NCI-H187 treated with DMSO at 0.1 percent for 48 hours (cell line): ENCODE data around the gene PRSS27.
"Not testable (repeated sequence)": the region's sequence is repeated elsewhere in the genome, so short reads cannot be mapped to it uniquely, and the experiment has no call there.

ENCODE experiments used
- DNase-seq: peaks from one replicate; lab custom pipeline; 2025; lab: John Stamatoyannopoulos, UW

The PRSS27 gene

GRCh38 chr16:2696601-2697250, 23.3 kb downstream of the PRSS27 start:
- DNase-seq = not testable (repeated sequence)

DNA sequence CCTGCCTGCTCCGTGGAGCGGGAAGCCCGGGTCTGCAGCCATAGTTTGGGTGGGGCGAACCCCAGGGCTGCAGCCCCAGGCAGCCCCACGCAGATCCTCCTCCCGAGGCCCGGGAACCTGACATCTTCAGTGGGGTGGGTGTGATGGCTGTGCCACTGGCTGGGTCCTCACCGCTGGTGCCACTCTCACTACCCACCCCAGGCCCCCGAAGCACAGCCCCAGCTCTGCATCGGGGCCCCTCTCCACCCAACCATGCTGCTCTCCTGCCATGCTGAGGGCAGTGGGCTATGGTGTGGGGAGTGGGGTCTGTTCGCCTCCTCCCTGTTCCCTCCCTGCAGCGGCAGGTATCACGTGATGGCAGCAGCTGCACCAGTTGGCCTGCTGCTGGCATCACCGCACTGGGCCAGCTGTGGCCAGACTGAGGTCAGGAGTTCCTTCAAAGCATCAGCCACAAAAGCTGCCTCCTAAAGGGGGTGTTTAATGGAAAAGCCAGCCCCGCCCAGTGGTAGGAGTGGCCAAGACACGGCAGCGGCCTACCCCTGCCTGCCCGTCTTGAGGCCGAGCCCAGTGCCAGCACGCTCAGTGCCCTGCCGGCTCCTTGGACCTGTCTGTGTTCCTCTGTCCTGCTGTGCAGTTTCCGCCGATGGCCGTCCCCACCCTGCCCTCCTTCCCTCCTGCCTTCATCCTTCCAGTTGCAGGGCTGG, 26.9 kb downstream of the PRSS27 start:
- no peak for DNase-seq

DNA sequence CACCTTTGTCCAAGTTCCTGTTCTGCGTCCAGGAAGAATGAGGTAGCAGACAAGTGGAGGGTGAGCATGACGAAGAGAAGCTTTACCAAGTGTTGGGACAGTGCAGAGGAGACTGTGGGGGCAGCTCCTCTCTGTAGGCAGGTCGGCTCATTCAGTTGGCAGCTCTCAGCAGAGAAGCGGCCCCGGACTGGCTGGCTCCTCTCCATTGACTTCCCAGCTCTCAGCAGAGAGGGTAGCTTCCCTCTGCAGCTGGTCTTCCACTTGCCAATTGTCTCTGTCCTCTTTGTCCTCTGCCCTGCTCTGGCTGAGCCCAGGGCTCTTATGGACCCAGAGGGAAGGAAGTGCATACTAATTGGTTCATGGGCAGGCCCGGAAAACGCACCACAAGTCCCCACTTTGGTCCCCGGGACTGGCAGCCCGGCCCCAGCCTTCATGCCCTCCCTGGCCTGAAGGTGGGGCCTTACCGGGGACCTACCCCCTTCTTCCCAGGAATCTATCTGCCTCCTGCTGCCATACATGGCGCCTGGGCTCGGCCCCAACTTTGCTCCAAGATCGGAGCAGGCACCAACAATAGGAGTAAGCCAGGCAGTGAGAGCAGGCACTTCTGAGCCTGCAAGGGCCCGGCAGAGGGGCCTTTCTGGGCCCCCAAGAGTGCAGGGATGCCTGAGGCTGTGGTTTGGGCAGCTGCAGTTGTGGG, 27.6 kb downstream of the PRSS27 start:
- DNase-seq = no peak

- DNase-seq = no peak
Measured at GRCh38 chr16:2691491-2692248, 28.4 kb downstream of the PRSS27 start.

- no peak for DNase-seq
Measured at GRCh38 chr16:2690852-2691251, 29.2 kb downstream of the PRSS27 start.

GRCh38 chr16:2689968-2690801, 29.8 kb downstream of the PRSS27 start:
- no peak for DNase-seq

DNA sequence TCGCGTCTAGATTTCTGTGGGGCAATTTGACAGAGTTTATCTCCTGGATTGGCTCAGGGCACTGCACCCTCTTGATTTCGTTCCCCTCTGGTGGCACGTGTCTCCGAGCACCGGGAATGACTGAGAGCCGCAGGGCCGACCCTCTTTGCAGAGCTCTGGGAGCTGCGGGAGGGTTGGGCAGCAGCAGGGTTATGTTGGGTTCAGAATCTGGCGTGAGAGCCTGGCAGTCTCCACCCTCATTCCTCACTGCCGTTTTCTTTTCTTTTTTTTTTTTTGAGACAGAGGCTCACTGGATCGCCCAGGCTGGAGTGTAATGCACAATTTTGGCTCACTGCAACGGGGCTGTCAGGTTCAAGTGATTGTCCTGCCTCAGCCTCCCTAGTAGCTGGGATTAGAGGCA, 30.6 kb downstream of the PRSS27 start:
- not testable (repeated sequence) for DNase-seq

- DNase-seq = no peak
Measured at GRCh38 chr16:2687531-2688308, 32.3 kb downstream of the PRSS27 start.

DNA sequence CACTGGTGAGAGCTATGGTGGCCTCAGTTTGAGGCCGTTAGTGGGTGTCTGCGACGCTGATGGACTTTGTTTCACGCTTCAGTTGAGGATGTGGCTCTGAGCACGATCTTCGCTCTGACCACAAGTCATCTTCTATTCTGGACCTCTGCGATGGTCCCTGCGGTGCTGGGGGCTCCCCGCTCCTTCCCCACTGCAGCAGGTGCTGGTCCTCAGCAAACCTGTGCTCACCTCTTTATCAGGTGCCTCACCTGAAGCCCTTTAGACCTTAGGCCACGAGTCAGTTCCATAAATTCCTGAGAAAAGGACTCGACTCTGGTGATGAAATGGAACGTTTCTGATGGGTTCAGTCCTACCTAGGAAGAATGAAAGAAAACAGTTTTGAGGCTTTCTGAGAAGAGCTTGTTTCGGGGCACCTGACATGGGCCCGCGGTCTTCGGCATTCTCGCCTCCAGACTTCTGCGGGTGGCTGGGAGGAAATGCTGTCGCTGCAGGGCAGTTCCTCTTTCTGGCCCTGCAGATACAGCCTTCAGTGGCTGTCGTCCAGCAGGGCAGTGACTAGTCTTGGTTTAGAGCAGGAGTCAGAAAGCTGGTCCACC, 33.0 kb downstream of the PRSS27 start:
- DNase-seq = no peak

DNA sequence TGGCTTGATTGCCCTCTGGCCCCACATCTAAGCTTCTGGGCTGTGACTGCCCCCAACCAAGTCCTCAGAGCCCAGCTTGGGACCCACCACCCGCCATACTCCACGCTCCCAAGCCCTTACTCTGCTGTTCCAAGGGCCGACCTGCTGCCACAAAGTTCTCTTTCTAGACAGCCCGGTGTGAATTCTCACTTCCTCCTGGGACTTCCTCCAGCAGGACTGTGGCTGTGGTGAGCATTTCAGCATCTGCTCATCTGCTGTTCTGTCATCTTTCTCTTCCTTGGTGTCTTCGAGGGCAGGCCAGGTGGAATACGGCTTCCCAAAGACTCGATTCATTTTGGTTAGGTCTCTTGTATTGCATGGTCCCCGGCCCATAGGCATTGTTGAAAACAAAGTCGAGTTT, 33.9 kb downstream of the PRSS27 start:
- not testable (repeated sequence) for DNase-seq

DNA sequence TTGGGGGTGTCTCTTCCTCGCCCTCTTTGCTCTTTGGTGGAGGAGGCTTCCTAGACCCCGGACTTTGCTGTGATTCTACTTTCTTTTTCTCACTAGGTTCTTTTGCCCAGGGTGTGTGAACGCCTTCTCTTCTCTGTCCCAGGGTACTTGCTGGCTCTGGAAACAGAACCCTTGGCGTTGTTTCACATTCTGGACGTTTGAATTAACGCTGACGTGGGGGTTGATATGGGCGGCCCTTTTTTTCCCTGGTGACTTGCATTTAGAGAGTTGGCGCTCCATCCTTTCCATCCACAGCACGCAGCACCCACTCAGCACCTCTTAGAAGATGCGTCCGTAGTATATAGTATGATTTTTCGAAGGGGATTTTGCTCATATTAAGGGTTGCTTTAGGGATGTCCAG, 37.0 kb downstream of the PRSS27 start:
- not testable (repeated sequence) for DNase-seq

GRCh38 chr16:2682209-2683021, 37.6 kb downstream of the PRSS27 start, which contains the start of gene KCTD5:
Gene KCTD5, plus strand, starts transcription at chr16:2682523. Its CDS starts 26 bp downstream, at chr16:2682549.
- DNase-seq = peak; percentile 94

DNA sequence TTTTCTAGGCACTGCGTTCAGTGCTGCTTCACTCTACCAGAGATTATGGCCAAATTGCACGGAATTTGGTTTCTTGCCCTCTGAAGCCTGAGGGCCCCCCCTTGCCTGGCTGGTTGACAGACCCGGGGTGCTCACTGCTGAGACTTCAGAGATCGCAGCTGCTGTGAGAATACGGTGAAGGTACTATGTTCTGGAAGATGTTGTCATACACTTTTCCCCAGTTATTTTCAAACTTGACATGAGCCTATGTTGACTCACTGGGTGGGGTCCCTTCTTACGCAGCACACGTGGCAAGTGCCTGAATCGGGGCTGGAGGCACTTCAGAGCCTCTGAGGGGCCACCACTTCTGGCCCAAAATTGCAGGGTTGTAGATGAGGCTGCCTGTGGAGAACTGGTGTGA, 39.7 kb downstream of the PRSS27 start:
- not testable (repeated sequence) for DNase-seq

DNA sequence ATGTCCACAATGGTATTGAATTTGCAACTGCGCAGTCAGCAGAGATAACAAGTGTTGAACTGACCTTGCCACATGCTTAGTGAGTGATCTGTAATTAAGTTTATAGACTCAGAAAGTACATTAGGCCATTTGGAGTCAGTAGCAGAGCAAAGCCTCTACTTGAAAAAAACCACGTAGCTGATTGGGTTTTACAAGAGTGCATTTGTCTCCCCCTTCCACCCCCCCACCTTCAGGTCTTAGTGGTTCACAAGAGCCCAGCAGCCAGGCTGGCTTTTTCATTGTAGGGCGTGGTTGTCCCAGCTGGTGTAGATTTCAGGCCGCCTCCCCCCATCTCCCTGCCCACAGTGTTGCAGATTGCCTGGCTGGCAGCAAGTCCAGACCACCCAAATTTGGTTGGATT, 40.1 kb downstream of the PRSS27 start:
- peak; percentile 29 for DNase-seq

- DNase-seq = not testable (repeated sequence)
Measured at GRCh38 chr16:2678206-2678965, 41.6 kb downstream of the PRSS27 start.

DNA sequence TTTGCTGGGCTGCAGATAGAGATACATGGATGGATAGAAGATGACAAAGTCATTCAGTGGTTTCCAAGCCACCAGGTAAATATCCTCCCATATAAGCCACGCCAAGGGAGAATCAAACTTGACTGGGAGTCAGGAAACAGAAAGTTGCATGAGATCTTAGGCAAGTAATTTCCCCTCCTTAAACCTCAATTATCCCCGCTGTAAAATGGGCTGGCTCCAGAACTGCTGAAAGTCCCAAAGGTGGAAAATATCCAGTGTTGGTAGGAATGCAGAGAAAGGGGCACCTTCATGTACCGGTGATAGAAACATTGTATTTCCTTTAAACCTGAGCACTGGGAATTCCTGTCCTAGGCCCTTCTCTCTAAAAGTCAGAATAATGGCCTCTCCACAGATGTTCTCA, 43.1 kb downstream of the PRSS27 start:
- not testable (repeated sequence) for DNase-seq

DNA sequence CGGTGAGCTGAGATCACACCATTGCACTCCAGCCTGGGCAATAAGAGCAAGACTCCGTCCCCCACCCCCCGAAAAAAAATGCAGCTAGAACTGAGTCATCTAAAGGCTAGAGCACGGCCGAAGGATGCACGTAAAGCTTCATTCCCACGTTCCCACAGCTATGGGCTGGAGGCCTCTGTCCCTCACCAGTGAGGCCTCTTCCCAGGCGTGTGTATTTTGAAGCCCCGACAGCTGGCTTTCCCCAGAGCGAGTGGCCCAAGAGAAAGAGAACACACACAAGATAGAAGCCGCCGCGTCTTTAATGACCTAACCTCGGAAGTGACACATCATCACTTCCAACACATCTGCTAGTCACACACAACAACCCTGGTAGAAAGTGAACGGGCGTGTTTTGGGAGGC, 44.3 kb downstream of the PRSS27 start:
- no peak for DNase-seq

DNA sequence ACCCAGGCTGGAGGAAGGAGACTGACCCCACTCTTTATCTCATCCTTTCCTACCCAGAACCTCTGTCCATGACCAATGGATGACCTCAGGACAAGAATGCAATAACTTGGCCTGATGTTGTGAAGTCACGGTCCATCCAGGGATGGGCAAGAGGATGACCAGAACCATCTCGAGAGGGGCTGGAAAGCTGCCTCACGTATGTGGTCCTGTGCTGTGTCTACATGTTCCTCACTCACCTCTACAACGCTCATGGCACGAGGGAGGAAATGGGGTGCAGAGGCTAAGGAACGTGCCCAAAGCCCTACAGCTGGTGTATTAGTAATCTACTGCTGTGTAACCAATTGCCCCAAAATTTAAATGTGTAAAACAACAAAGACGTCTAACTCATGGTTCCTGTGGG, 45.0 kb downstream of the PRSS27 start:
- no peak for DNase-seq
